Suprapubic skin (tissue), 3 donors: ENCODE results near the gene TRNP1.

ENCODE experiments used
- CTCF ChIP-seq, 2 donors: fragments of 200-600 bp in 1 of 2; fragments of 450-650 bp in 1 of 2; sonication (generic) in 1 of 2; IDR thresholded peaks; one replicate each; pipeline ENCODE4 v1.5.1; 2016 to 2019; ENCODE audit warnings: antibody characterized with exemption in 2 of 2, mild to moderate bottlenecking in 1 of 2, moderate library complexity in 1 of 2
- POLR2A ChIP-seq, 2 donors: fragments of 450-650 bp; IDR thresholded peaks; one replicate each; pipeline ENCODE4 v1.6.1; 2017; ENCODE audit warnings: antibody characterized with exemption in 2 of 2, mild to moderate bottlenecking in 2 of 2, moderate library complexity in 2 of 2

GRCh38 chr1:26978901-26979300 is 14.6 kb upstream of the TRNP1 start:
- TF ChIP-seq POLR2A (IDR thresholded peaks at IDR 0.05) (no peak), CTCF (IDR thresholded peaks at IDR 0.05) (no peak)
